Measurements from ENCODE around the gene TBL1X. TPM values are rescaled to one million over a fixed set of nuclear protein-coding genes. Genes with fewer than 3 reads are reported as not detected.

The TBL1X gene
- polyA plus RNA-seq, 1 donor (not counting 4 experiments of a cell fraction or from before 2014, with no cell fraction given) = 2.2 TPM

- no peaks in the 10 kb centered on the region for H3K79me2 ChIP-seq (ENCODE audit: control insufficient read depth, insufficient read depth, low read length)
- no peak overlapping the region for H3K4me3 ChIP-seq (ENCODE audit: control insufficient read depth in 2 of 3, extremely low read depth in 1 of 3, insufficient read depth in 2 of 3, low read depth in 1 of 3, low read length in 3 of 3)
- H2AFZ ChIP-seq (ENCODE audit: control insufficient read depth, low read length) = no peak overlapping the region
- TF ChIP-seq EZH2 (IDR thresholded peaks at IDR 0.05; ENCODE audit: low read length) (no peak), CTCF (optimal IDR thresholded peaks at IDR 0.05 in 1 of 3, IDR thresholded peaks at IDR 0.05 in 1 of 3, conservative IDR thresholded peaks at IDR 0.05 in 1 of 3; ENCODE audit: extremely low read depth in 1 of 3, insufficient read depth in 2 of 3, low read length in 3 of 3) (peak in 1 of 3 experiments; percentile 8)
- H3K9me1 ChIP-seq (ENCODE audit: control insufficient read depth, extremely low read depth, insufficient read depth, low read length) = no peaks in the 10 kb centered on the region
- H3K4me1 ChIP-seq (ENCODE audit: control insufficient read depth, extremely low read depth, insufficient read depth, low read length) = no peaks in the 10 kb centered on the region
- dilution Hi-C loops (cut with MboI; ENCODE audit: extremely low pct_ligation_motif_present, low sequenced_read_pairs) = no loop called here
- no peak for FAIRE-seq
- no peak overlapping the region for H3K27ac ChIP-seq (ENCODE audit: control insufficient read depth, insufficient read depth, low read length)
- H3K27me3 ChIP-seq (ENCODE audit: control insufficient read depth, extremely low read depth, insufficient read depth, low read length) = no peaks in the 10 kb centered on the region
- no peaks in the 10 kb centered on the region for H3K9me3 ChIP-seq (ENCODE audit: control insufficient read depth, low read depth, low read length)
- no peak overlapping the region for H3K9ac ChIP-seq (ENCODE audit: control insufficient read depth, extremely low read depth, insufficient read depth, low read length)
- no peaks in the 10 kb centered on the region for H4K20me1 ChIP-seq (ENCODE audit: control insufficient read depth, extremely low read depth, insufficient read depth, low read length)
- no peak for DNase-seq (ENCODE audit: low read depth, low spot score)
- no peak overlapping the region for H3K4me2 ChIP-seq (ENCODE audit: control insufficient read depth, extremely low read depth, insufficient read depth, low read depth, low read length)
- no peaks in the 10 kb centered on the region for H3K36me3 ChIP-seq (ENCODE audit: control insufficient read depth in 2 of 2, extremely low read depth in 1 of 2, insufficient read depth in 2 of 2, low read length in 2 of 2)
Observed at GRCh38 chrX:9765072-9765736, 300.3 kb downstream of the TBL1X start.

GRCh38 chrX:9765737-9766097, 300.9 kb downstream of the TBL1X start, which contains the start of gene GPR143:
GPR143 (minus strand) TSS chrX:9765847; CDS start chrX:9765817, 30 bp downstream.
- Histone ChIP-seq H3K79me2 (ENCODE audit: control insufficient read depth, insufficient read depth, low read length) (no peaks in the 10 kb centered on the region), H3K4me3 (ENCODE audit: control insufficient read depth in 2 of 3, extremely low read depth in 1 of 3, insufficient read depth in 2 of 3, low read depth in 1 of 3, low read length in 3 of 3) (no peak within 1 kb of the TSS), H3K4me1 (ENCODE audit: control insufficient read depth, extremely low read depth, insufficient read depth, low read length) (peaks cover 4% of the 10 kb centered on the region), H3K9me3 (ENCODE audit: control insufficient read depth, low read depth, low read length) (no peaks in the 10 kb centered on the region), H3K27ac (ENCODE audit: control insufficient read depth, insufficient read depth, low read length) (no peak within 1 kb of the TSS), H3K4me2 (ENCODE audit: control insufficient read depth, extremely low read depth, insufficient read depth, low read depth, low read length) (no peak within 1 kb of the TSS), H4K20me1 (ENCODE audit: control insufficient read depth, extremely low read depth, insufficient read depth, low read length) (no peaks in the 10 kb centered on the region), H3K36me3 (ENCODE audit: control insufficient read depth in 2 of 2, extremely low read depth in 1 of 2, insufficient read depth in 2 of 2, low read length in 2 of 2) (no peaks in the 10 kb centered on the region), H3K9ac (ENCODE audit: control insufficient read depth, extremely low read depth, insufficient read depth, low read length) (no peak within 1 kb of the TSS), H3K9me1 (ENCODE audit: control insufficient read depth, extremely low read depth, insufficient read depth, low read length) (no peaks in the 10 kb centered on the region), H3K27me3 (ENCODE audit: control insufficient read depth, extremely low read depth, insufficient read depth, low read length) (no peaks in the 10 kb centered on the region), H2AFZ (ENCODE audit: control insufficient read depth, low read length) (no peak within 1 kb of the TSS)
- TF ChIP-seq CTCF (optimal IDR thresholded peaks at IDR 0.05 in 1 of 3, IDR thresholded peaks at IDR 0.05 in 1 of 3, conservative IDR thresholded peaks at IDR 0.05 in 1 of 3; ENCODE audit: extremely low read depth in 1 of 3, insufficient read depth in 2 of 3, low read length in 3 of 3) = no peak
- no peak for TF ChIP-seq EZH2 (IDR thresholded peaks at IDR 0.05; ENCODE audit: low read length)
- FAIRE-seq = no peak
- DNase-seq (ENCODE audit: low read depth, low spot score) = no peak
- dilution Hi-C loops (cut with MboI; ENCODE audit: extremely low pct_ligation_motif_present, low sequenced_read_pairs) = no loop called here

All from keratinocyte (primary cell).